Neural crest cell (in vitro differentiated cells): ENCODE measurements around the gene SH3RF2. TPM values are rescaled to one million over a fixed set of nuclear protein-coding genes. Genes with fewer than 3 reads are reported as not detected.

ENCODE experiments used
- DNase-seq: peaks from one replicate; pipeline ENCODE4 v3.0.0; 2021; ENCODE audit warnings: low read depth, mixed read lengths, low spot score
- H3K27ac Mint-ChIP-seq: one replicate; pipeline ENCODE4 v1.8.0; 2021; ENCODE audit warnings: mild to moderate bottlenecking, mixed read lengths; ENCODE audit not compliant: unreplicated experiment
- H3K27me3 Mint-ChIP-seq: 2 replicates; pipeline ENCODE4 v1.8.0; 2021; ENCODE audit warnings: low read depth, mild to moderate bottlenecking, mixed read lengths
- H3K36me3 Mint-ChIP-seq: 2 replicates; pipeline ENCODE4 v1.8.0; 2021; ENCODE audit warnings: low read depth, mild to moderate bottlenecking, mixed read lengths
- H3K4me1 Mint-ChIP-seq: 2 replicates; pipeline ENCODE4 v1.8.0; 2021; ENCODE audit warnings: mixed read lengths
- H3K4me3 Mint-ChIP-seq: one replicate; pipeline ENCODE4 v1.8.0; 2021; ENCODE audit warnings: mild to moderate bottlenecking, mixed read lengths
- H3K9me3 Mint-ChIP-seq: 2 replicates; pipeline ENCODE4 v1.8.0; 2021; ENCODE audit warnings: mixed read lengths
- total RNA-seq: library from RNA; stranded (reverse); gene quantifications from 2 replicates; pipeline ENCODE4 v1.2.1, GENCODE V29; 2021
- TF ChIP-seq, protein P1 (sequence below): fragments of 200-600 bp; sonication (generic); conservative IDR thresholded peaks from 2 replicates; pipeline ENCODE4 v1.5.0; 2021; ENCODE audit warnings: antibody characterized with exemption, mild to moderate bottlenecking

SH3RF2 gene
- total RNA-seq, 1 donor from 2014 or later: 0.72 TPM

DNA sequence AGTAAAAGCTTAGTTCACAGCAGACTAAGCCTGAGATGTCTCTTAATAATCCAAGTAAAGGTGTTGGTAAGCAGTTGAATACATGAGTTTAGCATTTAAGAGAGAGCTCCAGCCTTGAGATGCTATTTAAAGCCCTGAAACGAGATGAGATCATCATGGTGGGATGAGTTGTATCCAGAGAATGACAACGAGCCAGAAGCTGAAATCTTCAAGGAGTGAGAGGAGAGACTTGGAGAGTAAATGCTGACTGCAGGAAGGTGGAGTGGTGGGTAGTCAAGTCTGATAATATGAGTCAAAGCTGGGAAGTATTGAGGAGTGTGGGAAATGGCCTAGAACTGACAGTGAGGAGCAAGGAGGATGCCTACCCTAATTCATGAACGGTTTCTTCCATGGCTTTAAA, 115.3 kb downstream of the SH3RF2 start:
- Mint-ChIP-seq H3K36me3 (no peaks in the 10 kb centered on the region), H3K4me3 (no peak overlapping the region), H3K27ac (no peak overlapping the region), H3K9me3 (no peaks in the 10 kb centered on the region), H3K4me1 (peaks cover 12% of the 10 kb centered on the region), H3K27me3 (no peaks in the 10 kb centered on the region)
- DNase-seq: no peak
- TF ChIP-seq, protein P1, sequence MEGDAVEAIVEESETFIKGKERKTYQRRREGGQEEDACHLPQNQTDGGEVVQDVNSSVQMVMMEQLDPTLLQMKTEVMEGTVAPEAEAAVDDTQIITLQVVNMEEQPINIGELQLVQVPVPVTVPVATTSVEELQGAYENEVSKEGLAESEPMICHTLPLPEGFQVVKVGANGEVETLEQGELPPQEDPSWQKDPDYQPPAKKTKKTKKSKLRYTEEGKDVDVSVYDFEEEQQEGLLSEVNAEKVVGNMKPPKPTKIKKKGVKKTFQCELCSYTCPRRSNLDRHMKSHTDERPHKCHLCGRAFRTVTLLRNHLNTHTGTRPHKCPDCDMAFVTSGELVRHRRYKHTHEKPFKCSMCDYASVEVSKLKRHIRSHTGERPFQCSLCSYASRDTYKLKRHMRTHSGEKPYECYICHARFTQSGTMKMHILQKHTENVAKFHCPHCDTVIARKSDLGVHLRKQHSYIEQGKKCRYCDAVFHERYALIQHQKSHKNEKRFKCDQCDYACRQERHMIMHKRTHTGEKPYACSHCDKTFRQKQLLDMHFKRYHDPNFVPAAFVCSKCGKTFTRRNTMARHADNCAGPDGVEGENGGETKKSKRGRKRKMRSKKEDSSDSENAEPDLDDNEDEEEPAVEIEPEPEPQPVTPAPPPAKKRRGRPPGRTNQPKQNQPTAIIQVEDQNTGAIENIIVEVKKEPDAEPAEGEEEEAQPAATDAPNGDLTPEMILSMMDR: no peak

DNA sequence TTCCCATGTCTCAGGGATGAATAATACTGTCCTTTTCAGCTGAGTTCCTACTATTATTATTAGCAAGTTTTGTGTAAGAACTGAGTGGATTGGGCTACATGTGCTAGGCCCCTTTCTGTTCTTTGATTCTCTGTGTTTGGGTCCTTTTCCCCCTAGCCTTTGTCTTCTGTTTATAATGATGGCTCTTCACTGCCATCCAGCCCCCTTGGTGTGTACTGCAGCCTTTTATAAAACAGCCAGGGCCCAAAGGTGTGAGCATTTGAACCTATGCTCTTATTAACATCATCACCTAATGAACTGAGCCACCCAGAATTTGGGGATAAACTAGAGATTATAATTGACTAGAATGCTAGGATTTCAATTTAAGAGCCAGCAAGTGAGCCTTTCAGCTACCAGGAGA, 116.4 kb downstream of the SH3RF2 start:
- no peak for DNase-seq
- no peaks in the 10 kb centered on the region for H3K9me3 Mint-ChIP-seq
- no peak overlapping the region for H3K27ac Mint-ChIP-seq
- no peaks in the 10 kb centered on the region for H3K36me3 Mint-ChIP-seq
- no peak overlapping the region for H3K4me3 Mint-ChIP-seq
- H3K27me3 Mint-ChIP-seq: no peaks in the 10 kb centered on the region
- peaks cover 12% of the 10 kb centered on the region for H3K4me1 Mint-ChIP-seq
- TF ChIP-seq, protein P1: peak; percentile 54

DNA sequence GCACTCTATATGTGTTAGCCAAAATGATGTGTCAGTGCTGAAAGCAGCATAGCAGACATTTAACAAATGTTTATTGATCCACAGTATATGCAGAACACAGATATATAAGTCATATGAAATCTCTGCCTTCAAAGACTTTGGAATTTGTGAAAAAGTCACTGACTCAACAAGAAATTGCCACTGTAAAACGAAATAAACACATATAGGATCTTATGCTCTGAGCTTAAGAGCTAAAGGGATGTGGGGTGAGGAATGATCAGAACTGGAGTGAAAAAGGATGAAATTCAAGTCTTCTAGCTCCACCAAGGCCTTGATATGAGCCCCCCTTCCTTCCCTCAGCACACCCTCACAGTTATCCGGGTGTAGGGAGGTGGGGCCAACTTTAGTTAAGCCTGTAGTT, 119.1 kb downstream of the SH3RF2 start:
- no peak for DNase-seq
- H3K9me3 Mint-ChIP-seq: no peaks in the 10 kb centered on the region
- no peak overlapping the region for H3K27ac Mint-ChIP-seq
- no peaks in the 10 kb centered on the region for H3K36me3 Mint-ChIP-seq
- no peaks in the 10 kb centered on the region for H3K27me3 Mint-ChIP-seq
- TF ChIP-seq, protein P1: no peak
- peaks cover 5% of the 10 kb centered on the region for H3K4me1 Mint-ChIP-seq
- no peak overlapping the region for H3K4me3 Mint-ChIP-seq

DNA sequence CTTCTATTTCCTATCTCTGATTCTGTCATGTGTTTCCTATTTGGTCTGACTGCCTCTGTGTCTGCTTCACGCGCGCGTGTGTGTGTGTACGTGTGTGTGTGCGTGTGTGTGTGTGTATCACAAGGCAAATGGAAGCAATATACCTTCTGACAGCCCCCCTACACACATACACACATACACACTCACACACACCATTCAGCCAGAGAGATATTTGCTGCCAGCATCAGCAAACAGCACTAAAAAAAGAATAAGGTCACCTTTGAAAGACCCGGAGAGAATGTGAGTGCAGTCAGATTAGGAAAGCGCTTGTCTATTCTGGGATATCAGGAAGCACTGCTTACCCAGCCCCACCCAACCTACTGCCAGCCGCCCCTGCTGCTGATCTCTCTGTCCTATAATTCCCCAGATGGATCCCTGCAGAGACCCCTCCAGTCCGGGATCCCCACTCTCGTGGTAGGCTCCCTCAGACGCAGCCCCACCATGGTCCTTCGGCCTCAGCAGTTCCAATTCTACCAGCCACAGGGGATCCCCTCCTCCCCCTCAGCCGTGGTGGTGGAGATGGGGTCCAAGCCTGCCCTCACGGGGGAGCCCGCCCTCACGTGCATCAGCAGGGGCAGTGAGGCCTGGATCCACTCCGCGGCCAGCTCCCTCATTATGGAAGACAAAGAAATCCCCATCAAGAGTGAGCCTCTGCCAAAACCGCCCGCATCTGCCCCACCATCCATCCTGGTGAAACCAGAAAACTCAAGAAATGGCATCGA, 123.3 kb downstream of the SH3RF2 start:
- DNase-seq: no peak
- no peak overlapping the region for H3K27ac Mint-ChIP-seq
- H3K9me3 Mint-ChIP-seq: no peaks in the 10 kb centered on the region
- H3K4me3 Mint-ChIP-seq: no peak overlapping the region
- TF ChIP-seq, protein P1: no peak
- H3K36me3 Mint-ChIP-seq: no peaks in the 10 kb centered on the region
- peaks cover 1% of the 10 kb centered on the region for H3K4me1 Mint-ChIP-seq
- no peaks in the 10 kb centered on the region for H3K27me3 Mint-ChIP-seq

DNA sequence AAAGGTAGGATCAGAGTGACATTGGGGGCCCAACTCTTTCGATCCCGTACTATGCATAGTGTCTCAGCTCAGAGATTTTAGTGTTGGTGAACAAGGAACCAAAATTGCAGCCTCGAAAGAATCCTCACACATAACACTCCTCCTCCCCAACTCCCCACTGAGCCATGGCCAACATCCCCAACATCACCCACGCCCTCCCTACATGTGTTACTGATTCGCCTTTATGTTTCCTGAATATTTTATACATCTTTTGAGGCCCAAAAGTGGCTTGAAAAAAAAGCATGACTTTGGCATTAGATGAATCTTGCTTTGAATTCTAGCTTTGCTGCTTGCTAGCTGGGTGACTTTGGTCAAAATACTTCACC, 123.8 kb downstream of the SH3RF2 start:
- Mint-ChIP-seq H3K4me1 (no peaks in the 10 kb centered on the region), H3K4me3 (no peak overlapping the region), H3K27ac (no peak overlapping the region), H3K36me3 (no peaks in the 10 kb centered on the region), H3K27me3 (no peaks in the 10 kb centered on the region), H3K9me3 (no peaks in the 10 kb centered on the region)
- DNase-seq: no peak
- TF ChIP-seq, protein P1: no peak
